Progenitor cell of endocrine pancreas (in vitro differentiated cells): Measurements from ENCODE around the gene MIF. TPM values are rescaled to one million over a fixed set of nuclear protein-coding genes. Genes with fewer than 3 reads are reported as not detected.
"Not testable (repeated sequence)": the region's sequence is repeated elsewhere in the genome, so short reads cannot be mapped to it uniquely, and the experiment has no call there.

Experiments
- DNase-seq: peaks from one replicate; pipeline ENCODE4 v3.0.0; 2021; ENCODE audit warnings: low spot score; ENCODE audit not compliant: unreplicated experiment
- H3K27ac Mint-ChIP-seq: 2 replicates; pipeline ENCODE4 v1.8.0; 2021; ENCODE audit warnings: mild to moderate bottlenecking, moderate library complexity, mixed read lengths
- H3K27me3 Mint-ChIP-seq: 2 replicates; pipeline ENCODE4 v1.8.0; 2021; ENCODE audit warnings: mixed read lengths
- H3K36me3 Mint-ChIP-seq: 2 replicates; pipeline ENCODE4 v1.8.0; 2022; ENCODE audit warnings: mixed read lengths; ENCODE audit not compliant: insufficient read depth
- H3K4me1 Mint-ChIP-seq: 2 replicates; pipeline ENCODE4 v1.8.0; 2021; ENCODE audit warnings: low read depth, mixed read lengths
- H3K4me3 Mint-ChIP-seq: 2 replicates; pipeline ENCODE4 v1.8.0; 2021; ENCODE audit warnings: low read depth, mild to moderate bottlenecking, moderate library complexity, mixed read lengths
- H3K9me3 Mint-ChIP-seq: 2 replicates; pipeline ENCODE4 v1.8.0; 2021; ENCODE audit warnings: low read depth, mixed read lengths
- CTCF ChIP-seq: fragments of 200-600 bp; sonication (generic); IDR thresholded peaks from one replicate; pipeline ENCODE4 v1.5.0; 2021; ENCODE audit warnings: antibody characterized with exemption, mild to moderate bottlenecking; ENCODE audit not compliant: unreplicated experiment
- total RNA-seq: library from RNA; stranded (reverse); gene quantifications from 2 replicates; pipeline ENCODE4 v1.2.1, GENCODE V29; 2021

MIF gene
- total RNA-seq, 1 donor from 2014 or later, result 562 TPM

GRCh38 chr22:23898006-23898974, 4.1 kb downstream of the MIF start:
- H3K9me3 Mint-ChIP-seq, result peaks cover 11% of the 10 kb centered on the region
- TF ChIP-seq CTCF, result no peak
- H3K27me3 Mint-ChIP-seq, result no peaks in the 10 kb centered on the region
- H3K36me3 Mint-ChIP-seq, result peaks cover 19% of the 10 kb centered on the region
- no peak for DNase-seq
- H3K27ac Mint-ChIP-seq, result no peak overlapping the region
- no peak overlapping the region for H3K4me3 Mint-ChIP-seq
- peaks cover 9% of the 10 kb centered on the region for H3K4me1 Mint-ChIP-seq

DNA sequence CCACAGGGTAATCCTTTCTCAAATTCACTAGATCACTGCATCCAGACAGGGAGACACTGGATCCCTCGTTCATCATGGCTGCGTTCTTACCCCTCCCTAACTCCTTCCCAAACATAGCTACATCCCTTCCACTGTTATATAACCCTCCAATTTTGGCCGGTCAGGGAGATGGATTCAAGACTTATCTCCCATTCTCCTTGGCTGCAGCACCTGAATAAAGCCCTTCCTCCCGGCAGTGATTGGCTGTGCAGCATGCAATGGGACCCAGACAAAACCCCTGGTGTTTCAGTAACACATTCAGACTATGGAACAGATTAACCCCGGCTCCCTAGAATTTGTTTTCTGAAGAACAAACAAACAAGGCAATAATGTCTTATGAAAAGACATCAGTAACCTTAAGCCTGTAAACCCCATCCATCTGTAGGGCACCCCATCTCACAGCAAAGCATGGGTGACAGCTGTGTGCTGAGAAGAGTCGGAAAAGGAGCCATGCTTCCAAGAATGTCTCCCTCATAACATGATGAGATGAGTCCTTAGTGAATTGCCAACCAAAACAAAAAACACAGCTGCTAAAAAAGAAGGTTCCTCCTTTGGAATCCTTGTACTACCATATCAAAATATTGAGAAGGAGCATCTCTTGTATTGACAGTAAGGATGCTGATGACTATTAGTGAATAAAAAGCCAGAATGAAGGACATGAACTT, 5.0 kb downstream of the MIF start:
- peaks cover 9% of the 10 kb centered on the region for H3K4me1 Mint-ChIP-seq
- peaks cover 19% of the 10 kb centered on the region for H3K36me3 Mint-ChIP-seq
- TF ChIP-seq CTCF, result no peak
- H3K27me3 Mint-ChIP-seq, result no peaks in the 10 kb centered on the region
- no peak for DNase-seq
- H3K9me3 Mint-ChIP-seq, result peaks cover 11% of the 10 kb centered on the region
- no peak overlapping the region for H3K4me3 Mint-ChIP-seq
- no peak overlapping the region for H3K27ac Mint-ChIP-seq

GRCh38 chr22:23900227-23900626, 6.0 kb downstream of the MIF start:
- Mint-ChIP-seq H3K36me3 (peaks cover 19% of the 10 kb centered on the region), H3K4me1 (peaks cover 18% of the 10 kb centered on the region), H3K9me3 (peaks cover 11% of the 10 kb centered on the region)
- not testable (repeated sequence) for H3K27ac Mint-ChIP-seq, H3K4me3 Mint-ChIP-seq, DNase-seq, H3K27me3 Mint-ChIP-seq

DNA sequence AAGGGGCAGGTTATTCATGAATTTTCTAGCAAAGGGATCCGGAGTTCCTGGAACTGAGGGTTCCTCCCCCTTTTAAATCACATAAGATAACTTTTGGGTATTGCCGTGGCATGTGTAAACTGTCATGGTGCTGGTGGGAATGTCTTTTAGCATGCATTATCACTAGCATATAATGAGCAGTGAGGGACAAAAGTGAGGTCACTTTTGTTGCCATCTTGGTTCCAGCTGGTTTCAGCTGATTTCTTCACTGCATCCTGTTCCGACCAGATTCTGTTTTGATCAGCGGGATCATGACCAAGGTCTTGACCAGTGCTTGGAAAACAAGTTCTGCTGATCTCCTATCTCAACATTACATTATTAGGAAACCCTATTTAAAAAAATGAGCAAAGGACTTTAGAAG, 7.4 kb downstream of the MIF start:
- peaks cover 11% of the 10 kb centered on the region for H3K9me3 Mint-ChIP-seq
- no peak overlapping the region for H3K27ac Mint-ChIP-seq
- TF ChIP-seq CTCF, result no peak
- peaks cover 15% of the 10 kb centered on the region for H3K36me3 Mint-ChIP-seq
- no peak for DNase-seq
- no peaks in the 10 kb centered on the region for H3K27me3 Mint-ChIP-seq
- H3K4me3 Mint-ChIP-seq, result no peak overlapping the region
- H3K4me1 Mint-ChIP-seq, result peaks cover 14% of the 10 kb centered on the region

GRCh38 chr22:23903328-23903971, 9.3 kb downstream of the MIF start:
- Mint-ChIP-seq H3K27ac (no peak overlapping the region), H3K27me3 (no peaks in the 10 kb centered on the region), H3K36me3 (peaks cover 11% of the 10 kb centered on the region), H3K9me3 (peaks cover 11% of the 10 kb centered on the region), H3K4me3 (no peak overlapping the region), H3K4me1 (peaks cover 15% of the 10 kb centered on the region)
- no peak for DNase-seq
- no peak for TF ChIP-seq CTCF
